ENCODE measurements around the gene TSPAN6.

Gene TSPAN6

DNA sequence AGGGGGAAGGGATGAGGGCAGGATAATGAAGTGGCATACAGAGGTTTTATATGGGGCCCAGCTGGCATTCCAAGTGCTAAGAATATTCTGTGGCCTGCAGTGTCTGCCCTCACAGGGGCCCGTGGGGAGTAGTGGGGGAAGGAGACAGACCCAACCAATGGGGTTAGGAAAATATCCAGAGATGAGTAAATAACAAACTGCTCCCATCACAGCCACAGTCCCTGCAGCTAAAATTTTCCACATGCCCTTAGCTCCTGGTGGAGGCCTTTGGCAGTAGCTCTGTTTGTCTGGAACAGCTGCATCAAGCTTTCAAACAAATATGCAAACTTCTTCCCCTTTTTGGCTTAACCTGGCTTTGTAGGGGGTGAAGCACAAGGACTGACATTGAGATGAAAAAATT lies 10.5 kb upstream of the TSPAN6 start:
- no peak for DNase-seq

DNA sequence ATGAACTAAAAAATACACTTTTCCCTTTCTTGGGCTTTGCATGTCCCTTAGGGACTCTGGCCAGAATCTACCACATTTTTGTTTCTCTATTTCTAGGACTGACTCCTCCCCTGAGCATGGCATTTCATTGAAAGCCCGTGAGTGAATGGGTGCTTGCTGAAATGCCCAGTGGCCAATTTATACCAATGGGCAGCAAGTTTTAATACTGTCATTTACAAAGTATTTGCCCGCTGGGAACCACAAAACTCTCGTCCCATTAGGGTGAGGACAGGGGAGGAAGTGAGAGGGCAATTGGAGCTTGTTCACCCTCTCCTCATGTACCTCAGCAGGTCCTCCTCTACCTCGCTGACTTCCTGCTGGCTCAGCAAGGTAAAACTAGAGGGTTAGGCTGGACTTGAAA lies 8.5 kb upstream of the TSPAN6 start:
- no peak for DNase-seq

DNA sequence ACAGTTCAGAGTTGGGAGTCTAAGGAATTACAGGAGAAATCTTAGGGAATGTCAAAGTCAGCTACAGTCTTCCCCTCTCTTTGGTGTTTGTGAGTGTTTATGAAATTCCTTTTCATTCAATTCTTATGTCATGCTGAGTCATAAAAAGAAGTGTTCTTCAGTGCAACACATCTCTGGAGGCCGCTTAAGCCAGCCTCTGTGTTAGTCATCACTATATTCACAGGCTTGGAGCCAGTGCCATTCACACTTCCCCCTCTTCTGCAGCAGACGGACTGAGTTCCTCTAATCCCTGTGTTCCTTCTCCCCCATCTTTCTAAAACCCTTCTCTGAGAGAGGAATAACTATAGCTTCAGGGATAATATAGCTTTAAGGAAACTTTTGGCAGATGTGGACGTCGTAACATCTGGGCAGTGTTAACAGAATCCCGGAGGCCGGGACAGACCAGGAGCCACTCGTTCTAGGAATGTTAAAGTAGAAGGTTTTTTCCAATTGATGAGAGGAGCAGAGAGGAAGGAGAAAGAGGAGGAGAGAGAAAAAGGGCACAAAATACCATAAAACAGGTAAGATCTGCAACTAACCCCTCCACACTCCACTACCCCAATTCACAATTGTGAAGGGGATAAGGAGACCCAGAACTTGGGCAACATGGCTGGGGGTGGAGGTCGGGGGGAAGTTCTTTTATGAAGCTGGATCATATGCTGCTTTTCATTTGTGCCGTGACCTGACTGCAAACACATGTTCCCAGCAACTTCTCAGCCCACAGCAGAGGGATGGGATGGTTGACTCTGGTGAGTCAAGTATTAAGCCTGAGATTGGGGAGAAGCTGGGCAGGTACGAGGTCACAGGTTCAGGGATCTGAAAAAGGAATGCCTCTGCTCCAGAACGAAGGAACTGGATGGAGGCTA lies 7.6 kb upstream of the TSPAN6 start, which contains the start of gene SRPX2:
Gene SRPX2 (plus strand): TSS at position 244 of the 905 bp plus-strand sequence. CDS start 2,124 bp downstream, outside the sequence.
- no peak for DNase-seq

DNA sequence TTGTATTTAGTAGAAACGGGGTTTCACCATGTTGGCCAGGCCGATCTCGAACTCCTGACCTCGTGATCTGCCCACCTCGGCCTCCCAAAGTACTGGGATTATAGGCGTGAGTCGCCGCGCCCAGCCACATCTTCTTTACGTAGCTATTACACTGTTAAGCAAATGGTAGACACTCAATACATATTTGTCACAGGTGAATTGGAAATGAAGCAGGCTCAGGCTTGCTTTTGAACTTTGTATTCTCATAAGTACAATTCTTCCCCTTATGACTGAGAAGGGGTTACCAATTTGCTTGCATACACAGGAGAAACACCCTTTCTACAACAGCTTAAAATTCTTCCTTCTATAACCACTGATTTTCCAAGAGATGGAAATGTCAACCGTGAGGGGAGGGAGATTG lies 6.6 kb upstream of the TSPAN6 start:
- no peak for DNase-seq

DNA sequence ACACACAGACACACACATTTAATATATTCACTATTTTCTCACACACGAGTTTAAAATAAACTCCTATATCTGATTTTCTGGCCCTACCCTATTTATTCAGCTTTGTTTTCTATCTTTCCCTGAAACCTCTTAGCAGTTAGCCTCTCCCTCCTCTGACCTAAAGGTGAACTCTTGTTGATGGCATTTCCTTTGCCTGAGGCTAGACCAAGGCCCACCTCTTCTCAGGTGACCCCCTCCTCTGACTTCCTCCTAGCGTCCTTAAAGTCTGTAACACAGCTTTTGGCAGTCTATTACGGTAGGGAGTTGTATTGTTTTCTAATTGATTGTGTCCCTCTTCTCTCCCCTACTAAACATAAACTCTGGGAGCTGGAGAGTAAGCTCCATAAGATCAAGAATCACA lies 5.7 kb upstream of the TSPAN6 start:
- DNase-seq, result no peak

DNA sequence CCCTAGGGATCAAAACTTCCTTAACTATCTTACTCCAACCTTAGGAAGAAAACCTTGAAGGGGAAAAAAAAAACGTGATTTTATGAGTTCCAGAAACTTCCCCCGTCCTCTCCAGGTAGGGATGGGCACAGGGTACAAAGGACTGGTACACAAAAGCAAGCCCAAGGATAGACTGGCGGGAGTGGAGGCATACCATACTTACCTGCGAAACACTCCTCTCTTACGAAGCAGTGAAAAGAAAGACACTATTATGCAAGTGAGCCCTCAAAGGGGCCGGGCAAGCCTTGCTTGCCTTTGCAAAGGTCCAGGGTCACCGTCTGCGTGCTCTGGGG lies 651 bp downstream of the TSPAN6 start:
- no peak for DNase-seq

DNA sequence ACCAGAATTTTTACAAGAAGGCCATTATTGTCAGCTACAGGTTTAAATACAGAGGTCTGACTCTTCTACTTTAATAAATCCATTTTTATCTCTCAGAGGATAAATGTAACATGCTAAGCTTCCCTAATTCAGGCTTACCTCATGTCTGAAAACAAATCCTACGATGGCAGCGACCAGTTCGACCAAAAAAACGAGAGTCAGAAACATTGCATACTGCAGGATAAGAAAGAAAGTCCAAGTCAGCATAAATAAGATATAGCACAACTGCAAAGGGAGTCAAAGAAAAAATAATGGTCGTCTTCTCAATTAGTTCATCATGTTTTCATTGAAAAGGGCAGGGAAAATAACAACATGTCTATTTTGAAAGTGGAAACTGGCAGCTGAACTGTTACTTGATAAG lies 1.6 kb downstream of the TSPAN6 start:
- DNase-seq, result no peak

DNA sequence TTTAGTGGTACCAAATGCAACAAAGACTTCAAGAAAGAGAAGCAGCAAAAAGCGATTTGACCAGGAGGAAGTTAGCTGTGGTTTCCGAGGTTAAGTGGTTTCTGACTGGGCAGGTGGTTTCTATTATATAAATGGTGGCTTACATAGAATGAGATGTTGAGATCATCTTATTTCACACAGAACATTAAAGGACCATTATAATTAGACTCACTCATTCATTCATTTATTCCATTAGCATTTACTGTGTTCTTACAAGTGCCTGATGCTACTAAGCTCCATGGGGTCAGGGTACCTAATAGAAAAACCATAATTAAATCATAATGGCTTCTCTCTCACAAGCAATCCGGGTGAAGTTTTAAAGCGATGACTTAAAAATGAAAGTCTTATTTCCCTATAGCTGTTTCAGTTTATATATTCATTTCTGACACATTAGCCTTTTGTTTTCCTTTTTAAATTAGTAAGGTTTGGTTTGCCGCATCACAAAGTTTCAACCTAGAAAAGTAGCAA lies 10.6 kb downstream of the TSPAN6 start:
- DNase-seq, result no peak

DNA sequence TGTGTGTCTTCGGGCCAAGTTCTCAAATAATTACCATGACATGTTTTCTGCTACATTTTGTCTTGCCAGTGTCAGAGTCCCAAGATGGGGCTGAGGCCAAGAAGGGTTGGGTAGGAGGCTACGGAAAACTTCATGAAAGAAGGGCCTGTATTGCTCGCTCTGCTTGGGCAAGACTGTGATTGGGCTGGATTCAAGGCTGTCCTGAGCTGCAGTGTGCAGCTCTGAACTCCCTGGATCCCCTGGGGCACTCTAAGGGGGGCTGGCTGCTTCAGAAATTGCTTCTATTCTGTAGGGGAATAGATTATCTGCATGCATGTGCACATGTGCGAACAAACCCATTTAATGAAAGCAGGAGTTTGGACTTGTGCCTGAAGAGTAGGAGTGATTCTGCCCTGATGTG lies 13.6 kb downstream of the TSPAN6 start:
- DNase-seq, result no peak

DNA sequence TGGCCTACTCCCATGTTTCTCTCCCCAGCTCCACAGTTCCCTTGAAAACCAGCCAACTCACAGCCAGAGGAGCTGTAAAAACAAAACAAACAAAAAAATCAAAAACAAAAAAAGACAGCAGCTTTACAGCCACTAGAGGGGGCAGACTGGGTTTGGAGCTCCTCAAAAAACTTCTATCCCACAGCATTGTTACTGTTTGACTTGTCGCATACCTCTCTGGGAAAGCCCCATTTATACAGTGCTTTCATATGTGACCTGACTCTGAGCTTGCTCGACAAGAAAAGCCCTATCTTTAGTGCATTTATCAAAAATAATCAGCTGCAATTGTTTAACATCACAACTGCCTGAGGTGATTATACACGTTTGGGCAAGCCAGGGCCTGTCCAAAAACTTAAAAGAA lies 21.6 kb downstream of the TSPAN6 start:
- DNase-seq, result no peak

DNA sequence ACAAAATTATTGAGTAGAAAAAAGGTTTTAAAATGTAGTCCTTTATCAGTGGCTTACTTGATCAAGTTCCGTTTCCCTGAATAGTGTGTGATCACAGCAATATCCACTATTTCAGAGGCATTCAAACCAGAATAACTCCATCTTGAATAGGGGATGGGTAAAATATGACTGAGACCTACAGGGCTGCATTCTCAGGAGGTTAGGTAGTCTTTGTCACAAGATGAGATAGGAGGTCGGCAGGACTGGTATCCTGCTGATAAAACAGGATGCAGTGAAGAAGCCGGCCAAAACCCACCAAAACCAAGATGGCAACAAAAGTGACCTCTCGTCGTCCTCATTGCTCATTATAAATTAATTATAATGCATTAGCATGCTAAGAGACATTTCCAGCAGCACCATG lies 24.7 kb downstream of the TSPAN6 start:
- no peak for DNase-seq

DNA sequence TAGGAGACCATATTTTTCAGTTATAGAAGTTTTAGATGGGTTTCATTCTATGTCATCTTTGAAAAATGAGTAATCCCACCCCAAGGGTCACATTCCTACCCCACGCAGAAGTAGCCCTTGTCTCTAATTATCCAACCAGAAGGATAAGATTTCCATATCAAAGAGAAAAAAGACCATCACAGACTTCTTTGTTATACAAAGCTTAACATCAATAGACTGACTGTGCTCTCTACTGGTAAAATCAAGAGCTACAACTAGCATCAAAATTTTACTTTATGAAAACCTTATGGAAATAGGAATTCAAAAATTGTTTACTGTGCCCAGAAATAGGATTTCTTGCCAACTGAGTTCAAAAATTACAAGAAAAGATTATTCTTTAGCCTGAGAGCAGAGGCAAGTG lies 27.0 kb downstream of the TSPAN6 start:
- no peak for DNase-seq

DNA sequence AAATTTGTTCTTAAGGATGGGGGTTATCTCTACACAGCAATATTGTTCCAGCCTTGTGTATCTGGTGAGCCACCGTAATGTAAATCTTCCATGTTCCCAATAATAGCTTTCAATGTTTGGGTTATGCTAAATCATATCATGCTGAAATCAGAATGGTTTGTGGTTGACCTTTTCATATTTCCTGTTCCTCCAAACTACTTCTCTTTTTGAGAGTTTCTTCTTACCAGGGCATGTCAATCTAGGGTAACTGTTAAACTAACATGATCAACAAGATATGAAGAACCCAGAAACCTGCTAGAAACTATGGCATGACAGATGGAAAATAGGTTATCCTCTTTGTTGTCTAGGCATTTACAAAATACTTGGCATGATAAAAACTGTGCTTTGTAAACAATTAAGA lies 29.9 kb downstream of the TSPAN6 start:
- DNase-seq, result no peak

DNA sequence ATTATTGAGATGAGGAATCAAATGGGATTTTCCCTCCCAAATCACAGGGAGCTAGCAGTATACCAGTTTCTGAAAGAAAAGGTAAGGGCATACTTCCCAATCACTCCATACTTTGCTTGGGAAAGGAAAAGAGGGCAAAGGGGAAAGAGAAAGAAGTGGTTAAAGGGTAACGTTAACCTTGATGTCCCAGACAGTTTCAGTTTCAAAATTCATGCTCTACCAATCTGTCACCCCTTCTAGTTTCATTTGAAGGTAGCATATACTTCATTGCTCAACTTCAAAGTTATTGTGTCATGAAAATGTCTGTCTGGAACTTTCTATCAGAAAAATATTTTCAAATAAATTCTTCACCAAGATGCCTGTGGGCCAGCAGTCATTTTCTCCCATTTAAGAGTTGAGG lies 35.8 kb downstream of the TSPAN6 start:
- no peak for DNase-seq

DNA sequence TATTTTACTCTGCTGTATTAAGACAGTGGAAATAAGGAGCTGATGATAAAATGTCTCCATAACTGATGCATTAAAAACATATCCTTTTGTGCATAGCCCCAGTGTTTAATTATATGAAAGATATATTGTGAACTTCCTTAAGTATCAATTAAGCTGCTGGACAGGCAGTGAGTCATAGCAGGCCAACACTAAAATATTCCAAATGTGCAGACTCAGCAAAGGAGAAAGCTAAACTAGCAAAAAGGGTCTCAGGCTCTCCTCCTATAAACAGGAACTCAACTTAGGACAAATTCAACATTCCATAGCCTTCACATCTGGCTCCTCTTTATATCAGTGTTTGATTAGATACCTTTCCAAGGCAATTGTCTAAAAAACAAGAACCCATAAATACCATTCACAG lies 36.3 kb downstream of the TSPAN6 start:
- DNase-seq, result no peak

DNA sequence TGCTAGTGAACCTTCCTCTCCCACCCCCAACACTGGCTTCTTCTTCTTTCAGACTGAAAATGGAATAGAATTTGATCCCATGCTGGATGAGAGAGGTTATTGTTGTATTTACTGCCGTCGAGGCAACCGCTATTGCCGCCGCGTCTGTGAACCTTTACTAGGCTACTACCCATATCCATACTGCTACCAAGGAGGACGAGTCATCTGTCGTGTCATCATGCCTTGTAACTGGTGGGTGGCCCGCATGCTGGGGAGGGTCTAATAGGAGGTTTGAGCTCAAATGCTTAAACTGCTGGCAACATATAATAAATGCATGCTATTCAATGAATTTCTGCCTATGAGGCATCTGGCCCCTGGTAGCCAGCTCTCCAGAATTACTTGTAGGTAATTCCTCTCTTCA lies 37.1 kb downstream of the TSPAN6 start:
- DNase-seq, result no peak

DNA sequence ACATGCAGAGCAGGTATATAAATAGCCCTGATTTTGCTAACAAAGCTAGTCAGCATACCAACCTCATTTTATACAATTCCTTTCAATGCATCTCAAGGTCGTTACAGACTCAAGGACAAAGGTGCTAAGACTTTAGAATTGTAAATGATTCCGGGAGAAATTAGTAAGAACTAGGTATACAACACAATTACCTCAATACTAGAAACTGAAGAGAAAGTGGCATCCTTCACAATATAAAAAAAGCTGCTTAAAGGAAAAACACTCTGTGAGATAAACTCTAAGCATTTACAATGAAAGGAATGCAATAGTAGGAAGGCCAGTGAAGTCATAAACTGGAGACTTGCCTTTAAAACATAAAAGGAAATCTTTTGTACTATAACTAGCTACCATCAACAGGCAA lies 40.0 kb downstream of the TSPAN6 start:
- DNase-seq, result no peak

DNA sequence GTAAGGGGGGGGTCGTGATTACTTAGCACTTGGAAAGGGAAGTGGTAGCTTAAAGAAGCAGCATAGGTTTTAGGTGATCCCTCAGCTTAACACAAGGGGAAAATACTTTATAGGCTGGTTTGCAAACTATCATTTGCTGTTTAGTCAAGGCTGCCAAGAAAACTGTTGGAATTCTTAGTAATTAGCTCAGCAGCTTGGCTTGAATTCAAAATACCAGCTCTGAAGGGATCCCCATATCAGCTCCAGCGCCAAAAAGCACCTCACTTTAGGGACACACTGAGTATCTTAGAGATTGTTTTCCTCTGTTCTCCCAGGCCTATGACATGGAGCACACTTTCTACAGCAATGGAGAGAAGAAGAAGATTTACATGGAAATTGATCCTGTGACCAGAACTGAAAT lies 43.0 kb downstream of the TSPAN6 start:
- DNase-seq, result no peak

DNA sequence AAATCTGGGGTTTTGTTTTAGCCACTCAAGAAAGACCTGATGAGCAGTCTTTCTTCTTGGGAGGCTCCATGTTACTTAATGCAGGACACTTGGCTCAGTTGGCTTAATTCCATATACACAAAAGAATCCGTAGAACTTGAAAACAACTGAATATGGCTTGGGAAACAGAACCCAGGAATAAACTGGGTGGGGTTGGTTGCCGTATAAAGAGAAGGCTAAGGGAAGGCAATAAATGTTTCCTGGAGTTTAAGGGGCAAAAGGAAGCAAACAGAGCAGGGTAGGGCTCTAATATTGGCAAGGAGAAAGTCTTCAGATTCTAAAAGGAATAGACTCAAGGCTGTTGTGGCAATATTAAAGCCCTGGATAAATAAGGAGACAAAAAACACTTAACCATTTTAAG lies 43.5 kb downstream of the TSPAN6 start:
- no peak for DNase-seq

DNA sequence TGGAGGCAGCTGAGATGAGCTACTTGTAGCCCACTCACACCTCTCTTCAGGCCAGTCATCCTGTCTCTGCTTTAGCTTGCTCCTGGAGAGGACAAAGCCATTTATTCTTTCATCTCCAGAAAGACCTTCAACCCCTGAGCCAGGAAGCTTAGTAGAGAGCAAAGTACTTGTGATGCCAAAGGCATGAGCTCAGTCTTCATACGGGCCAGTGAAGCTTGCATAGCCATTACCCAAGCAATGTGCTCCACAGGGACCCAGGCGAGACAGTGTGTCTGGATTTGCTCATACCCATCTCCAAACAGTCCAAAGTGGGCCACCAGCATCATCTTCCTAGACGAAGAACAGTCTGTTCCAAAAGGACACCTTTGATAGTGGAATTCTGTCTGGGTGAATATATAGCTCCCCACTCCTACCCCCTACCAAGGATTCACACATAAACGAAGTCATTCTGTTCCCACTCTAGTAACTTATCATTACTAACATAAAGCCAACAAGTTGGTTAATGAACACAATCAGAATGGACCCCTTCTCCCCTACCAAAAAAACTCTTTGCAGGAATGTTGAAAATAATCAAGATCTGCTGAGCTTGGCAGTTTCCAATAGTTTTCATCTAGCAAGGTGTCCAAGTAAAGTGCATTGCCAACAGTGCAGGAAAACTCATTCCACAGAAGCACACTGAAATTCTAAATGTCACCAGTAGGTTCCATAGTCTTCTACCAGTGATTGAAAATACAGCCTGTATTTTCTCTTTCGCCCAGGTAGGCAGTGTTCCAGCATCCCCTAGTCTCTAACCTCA lies 45.2 kb downstream of the TSPAN6 start:
- DNase-seq, result no peak

DNA sequence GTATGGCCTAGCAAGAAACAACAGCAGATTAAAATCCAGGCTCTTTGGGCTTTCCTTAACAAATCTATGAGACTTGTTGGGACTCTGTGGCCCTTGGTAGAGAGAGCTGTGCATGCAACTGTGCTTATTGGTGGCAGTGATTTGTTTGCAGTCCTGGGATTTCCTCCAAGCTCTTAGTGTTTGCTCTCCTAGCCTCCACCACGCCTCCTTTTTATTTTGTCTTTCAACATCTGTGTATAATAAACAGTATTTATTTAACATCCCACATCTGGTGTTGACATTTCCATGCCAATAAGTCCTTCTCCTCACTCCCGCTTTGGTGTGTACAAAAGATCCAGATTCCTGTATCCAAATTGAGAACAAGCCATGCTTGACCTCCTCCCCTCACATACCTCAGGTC lies 48.7 kb downstream of the TSPAN6 start:
- DNase-seq, result no peak

DNA sequence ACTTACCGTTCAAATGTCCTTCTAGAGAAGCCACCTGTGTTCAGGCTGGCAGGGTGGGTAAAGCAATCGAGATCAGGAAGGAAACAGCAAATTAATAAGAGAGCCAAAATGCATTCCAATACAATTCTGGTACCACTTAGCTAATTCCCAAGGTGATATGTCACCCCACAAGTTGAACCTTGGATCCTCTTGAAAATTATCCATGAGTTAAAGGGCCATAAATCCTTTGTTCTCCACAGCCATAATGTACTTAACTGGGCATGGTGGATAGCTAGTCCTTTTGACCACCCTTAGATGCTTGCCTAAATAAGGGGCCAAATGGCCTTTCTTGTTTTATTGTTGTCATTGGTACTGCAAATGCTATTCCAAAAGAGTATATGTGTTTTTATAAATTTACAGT lies 49.9 kb downstream of the TSPAN6 start:
- DNase-seq, result no peak

DNA sequence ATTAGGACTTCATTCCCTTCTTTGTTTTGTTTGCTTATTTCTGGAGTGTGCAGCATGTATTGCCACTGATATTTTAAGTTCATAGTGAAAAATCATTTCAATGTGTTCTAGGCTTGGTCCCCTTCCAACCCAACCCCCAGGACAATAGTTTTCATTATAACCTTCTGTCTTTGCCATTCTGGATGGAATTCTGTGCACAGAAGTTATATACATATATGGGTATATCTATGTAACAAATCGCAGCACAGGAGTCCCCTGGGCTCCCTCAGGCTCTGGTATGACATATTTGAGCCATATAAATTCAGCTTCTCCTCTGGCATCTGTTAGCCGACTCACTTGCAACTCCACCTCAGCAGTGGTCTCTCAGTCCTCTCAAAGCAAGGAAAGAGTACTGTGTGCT lies 52.0 kb downstream of the TSPAN6 start, which contains the start of gene TNMD:
Gene TNMD (plus strand): TSS at position 326 of the 400 bp plus-strand sequence. CDS start 83 bp downstream, outside the sequence.
- no peak for DNase-seq

All from activated naive CD4-positive, alpha-beta T cell treated with anti-CD3 and anti-CD28 coated beads, Interleukin-2, amount 50 U/mL, for 16 hours (primary cell).